Stimulated activated CD8-positive, alpha-beta memory T cell treated with anti-CD3 and anti-CD28 coated beads, Interleukin-7, amount 100 ng/mL, for 1 hour (primary cell): ENCODE results near the gene INF2.

Experiments
- DNase-seq, 2 donors: peaks; one replicate each; pipeline ENCODE4 v3.0.0-alpha.2; 2020; ENCODE audit warnings: low read depth in 2 of 2

INF2 gene

GRCh38 chr14:104770851-104771272 is 81.4 kb downstream of the INF2 start:
- DNase-seq, result no peak

GRCh38 chr14:104771374-104771773 is 82.0 kb downstream of the INF2 start:
- DNase-seq, result no peak
